Stimulated activated naive CD4-positive, alpha-beta T cell (primary cell): Measurements from ENCODE around the gene PARP2.

Source experiments
- DNase-seq, 6 experiments: peaks; one replicate each; lab custom pipeline; 2025; lab: John Stamatoyannopoulos, UW

The PARP2 gene

GRCh38 chr14:20400965-20401593 is 57.6 kb downstream of the PARP2 start:
- no peak for DNase-seq

- DNase-seq = no peak
These were observed 60.1 kb downstream of the PARP2 start for GRCh38 chr14:20403521-20403920.
